H1 (cell line): ENCODE measurements around the gene PCDHGB6. TPM values are rescaled to one million over a fixed set of nuclear protein-coding genes. Genes with fewer than 3 reads are reported as not detected.

ENCODE experiments used
- CTCF ChIA-PET: fragments of 300-600 bp; sonication (Branson Sonifier 250); formaldehyde crosslinking; loops from one replicate; lab custom pipeline; 2021; ENCODE audit not compliant: partially characterized antibody; lab: Charles Lee
- POLR2A ChIA-PET: fragments of 300-600 bp; sonication (Branson Sonifier 250); formaldehyde crosslinking; loops from one replicate; lab custom pipeline; 2021; ENCODE audit warnings: inconsistent platforms; ENCODE audit not compliant: partially characterized antibody; lab: Charles Lee
- DNase-seq, 2 experiments: peaks; one replicate each; pipeline versions ENCODE4 v3.0.0 to v3.0.0-alpha.2; 2010 to 2022; ENCODE audit warnings: low spot score in 2 of 2, low read depth in 1 of 2, mixed read lengths in 1 of 2
- FAIRE-seq: peaks from 2 replicates; lab custom pipeline; 2011; peaks lifted over from hg19 to GRCh38; lab: Jason Lieb, UNC
- H2AFZ ChIP-seq: 2 replicates; pipeline ENCODE4 v1.8.1; 2012; ENCODE audit warnings: low read length, inconsistent platforms
- H2AK5ac ChIP-seq: 2 replicates; pipeline ENCODE4 v1.6.1; 2013; ENCODE audit warnings: low read depth, low read length
- H2BK120ac ChIP-seq: replicated peaks from 2 replicates; pipeline ENCODE3; 2013; ENCODE audit warnings: low read depth, low read length, inconsistent platforms
- H2BK12ac ChIP-seq: 2 replicates; pipeline ENCODE4 v1.6.1; 2013; ENCODE audit warnings: low read depth, low read length
- H2BK15ac ChIP-seq: 2 replicates; pipeline ENCODE4 v1.6.1; 2013; ENCODE audit warnings: low read length
- H2BK20ac ChIP-seq: 2 replicates; pipeline ENCODE4 v1.6.1; 2013; ENCODE audit warnings: low read length
- H2BK5ac ChIP-seq: 2 replicates; pipeline ENCODE4 v1.6.1; 2013; ENCODE audit warnings: low read depth, low read length
- H3K14ac ChIP-seq: 2 replicates; pipeline ENCODE4 v1.6.1; 2013; ENCODE audit warnings: inconsistent platforms; ENCODE audit not compliant: insufficient read length
- H3K18ac ChIP-seq: 2 replicates; pipeline ENCODE4 v1.6.1; 2013; ENCODE audit warnings: low read length; ENCODE audit errors: extremely low read depth
- H3K23ac ChIP-seq: 2 replicates; pipeline ENCODE4 v1.6.1; 2013; ENCODE audit warnings: inconsistent platforms; ENCODE audit not compliant: insufficient read length
- H3K23me2 ChIP-seq: 2 replicates; pipeline ENCODE4 v1.6.1; 2013; ENCODE audit warnings: low read depth, low read length
- H3K27ac ChIP-seq: 2 replicates; pipeline ENCODE4 v1.6.1; 2011; ENCODE audit warnings: low read depth, low read length, inconsistent platforms
- H3K27me3 ChIP-seq, 4 experiments: replicated peaks in 1 of 4; 1 replicate in 1 of 4; 2 replicates in 3 of 4; pipeline versions ENCODE4 v1.6.1 to v1.8.1; 2011 to 2013; ENCODE audit warnings: low read length in 3 of 4, mild to moderate bottlenecking in 3 of 4, inconsistent platforms in 2 of 4, mixed read lengths in 2 of 4, moderate library complexity in 1 of 4; ENCODE audit not compliant: control insufficient read depth in 3 of 4, insufficient read depth in 3 of 4; ENCODE audit errors: extremely low read depth in 1 of 4
- H3K36me3 ChIP-seq, 4 experiments: 2 replicates each; pipeline versions ENCODE4 v1.6.1 to v1.8.1; 2011 to 2013; ENCODE audit warnings: mild to moderate bottlenecking in 4 of 4, low read length in 3 of 4, moderate library complexity in 2 of 4, control low read depth in 1 of 4, inconsistent platforms in 1 of 4; ENCODE audit not compliant: insufficient read depth in 4 of 4, control insufficient read depth in 2 of 4
- H3K4ac ChIP-seq: replicated peaks from 2 replicates; pipeline ENCODE3; 2013; ENCODE audit warnings: low read length, low read depth, mixed read lengths, inconsistent platforms; ENCODE audit not compliant: insufficient read length
- H3K4me1 ChIP-seq, 4 experiments: replicated peaks in 1 of 4; 1 replicate in 1 of 4; 2 replicates in 3 of 4; pipeline versions ENCODE4 v1.6.1 to v1.8.1; 2011 to 2013; ENCODE audit warnings: low read length in 3 of 4, inconsistent platforms in 2 of 4, mixed read lengths in 1 of 4; ENCODE audit not compliant: insufficient read depth in 4 of 4, control insufficient read depth in 3 of 4
- H3K4me2 ChIP-seq, 2 experiments: 2 replicates each; pipeline versions ENCODE4 v1.6.1 to v1.8.1; 2011 to 2013; ENCODE audit warnings: low read depth in 2 of 2, low read length in 2 of 2, control low read depth in 1 of 2, inconsistent platforms in 1 of 2, mild to moderate bottlenecking in 1 of 2; ENCODE audit not compliant: insufficient read depth in 1 of 2
- H3K4me3 ChIP-seq, 4 experiments: fragments of 200-600, 300-600 bp in 1 of 4; sonication (generic), shearing (Covaris generic), sonication (Bioruptor Twin) in 1 of 4; 2 replicates each; pipeline versions ENCODE4 v1.5.1 to v1.8.1; 2011 to 2016; ENCODE audit warnings: low read length in 4 of 4, low read depth in 3 of 4, control low read depth in 2 of 4, inconsistent platforms in 2 of 4, mild to moderate bottlenecking in 2 of 4, mixed read lengths in 1 of 4, moderate library complexity in 1 of 4; ENCODE audit not compliant: insufficient read depth in 2 of 4; ENCODE audit errors: extremely low read depth in 1 of 4
- H3K56ac ChIP-seq: replicated peaks from 2 replicates; pipeline ENCODE3; 2013; ENCODE audit warnings: low read depth, mild to moderate bottlenecking, mixed read lengths, low read length, inconsistent platforms; ENCODE audit not compliant: insufficient read length
- H3K79me1 ChIP-seq: 2 replicates; pipeline ENCODE4 v1.6.1; 2013; ENCODE audit warnings: low read depth, low read length, control low read depth
- H3K79me2 ChIP-seq, 2 experiments: 2 replicates each; pipeline versions ENCODE4 v1.6.1 to v1.8.1; 2012 to 2013; ENCODE audit warnings: low read length in 2 of 2, mild to moderate bottlenecking in 2 of 2, inconsistent platforms in 1 of 2; ENCODE audit not compliant: insufficient read depth in 2 of 2, control insufficient read depth in 1 of 2
- H3K9ac ChIP-seq, 4 experiments: replicated peaks in 1 of 4; 1 replicate in 1 of 4; 2 replicates in 3 of 4; pipeline versions ENCODE4 v1.6.1 to v1.8.1; 2011 to 2013; ENCODE audit warnings: low read depth in 3 of 4, low read length in 3 of 4, control low read depth in 2 of 4, mild to moderate bottlenecking in 2 of 4, moderate library complexity in 2 of 4, inconsistent platforms in 1 of 4; ENCODE audit errors: extremely low read depth in 1 of 4
- H3K9me3 ChIP-seq, 2 experiments: 2 replicates each; pipeline versions ENCODE4 v1.6.1 to v1.8.1; 2012 to 2013; ENCODE audit warnings: mild to moderate bottlenecking in 2 of 2, moderate library complexity in 2 of 2, control low read depth in 1 of 2, inconsistent platforms in 1 of 2, low read depth in 1 of 2, low read length in 1 of 2, mixed read lengths in 1 of 2; ENCODE audit not compliant: insufficient read depth in 2 of 2
- H4K20me1 ChIP-seq, 2 experiments: replicated peaks in 1 of 2; 2 replicates each; pipeline versions ENCODE3 to v1.8.1; 2011 to 2013; ENCODE audit warnings: inconsistent platforms in 2 of 2, low read length in 2 of 2, mild to moderate bottlenecking in 1 of 2; ENCODE audit not compliant: insufficient read depth in 2 of 2, control insufficient read depth in 1 of 2
- H4K5ac ChIP-seq: 2 replicates; pipeline ENCODE4 v1.6.1; 2013; ENCODE audit warnings: low read length, low read depth, mixed read lengths, inconsistent platforms; ENCODE audit not compliant: insufficient read length
- H4K8ac ChIP-seq: 2 replicates; pipeline ENCODE4 v1.8.0; 2013; ENCODE audit warnings: mild to moderate bottlenecking, moderate library complexity, low read length, inconsistent platforms; ENCODE audit not compliant: insufficient read depth; ENCODE audit errors: extremely low read depth
- H4K91ac ChIP-seq: replicated peaks from 2 replicates; pipeline ENCODE3; 2013; ENCODE audit warnings: low read length, mixed read lengths, inconsistent platforms; ENCODE audit not compliant: insufficient read length
- CTCF ChIP-seq, 3 experiments: IDR thresholded peaks; 1 replicate in 2 of 3; 2 replicates in 1 of 3; pipeline versions ENCODE4 v1.5.1 to v1.6.1; 2011; ENCODE audit warnings: low read length in 3 of 3, mild to moderate bottlenecking in 3 of 3, inconsistent platforms in 2 of 3, low read depth in 1 of 3, moderate library complexity in 1 of 3; ENCODE audit not compliant: insufficient read depth in 1 of 3; ENCODE audit errors: control extremely low read depth in 1 of 3
- MAFK ChIP-seq: IDR thresholded peaks from 2 replicates; pipeline ENCODE4 v1.6.1; 2012; ENCODE audit warnings: low read depth, mild to moderate bottlenecking, improper control_type of control experiment, low read length
- NRF1 ChIP-seq: IDR thresholded peaks from 2 replicates; pipeline ENCODE4 v1.6.1; 2011; ENCODE audit warnings: mild to moderate bottlenecking, low read depth, low read length, improper control_type of control experiment
- RAD21 ChIP-seq, 2 experiments: IDR thresholded peaks in 1 of 2; conservative IDR thresholded peaks in 1 of 2; 2 replicates each; pipeline ENCODE4 v1.6.1; 2011; ENCODE audit warnings: low read depth in 2 of 2, low read length in 2 of 2, improper control_type of control experiment in 1 of 2, inconsistent platforms in 1 of 2, mild to moderate bottlenecking in 1 of 2, moderate library complexity in 1 of 2
- SIRT6 ChIP-seq: IDR thresholded peaks from one replicate; pipeline ENCODE4 v1.7.1; 2012; ENCODE audit warnings: low read length, inconsistent platforms
- WGBS, 2 experiments: shearing (Covaris generic) in 1 of 2; methylation state at CpG; one replicate each; pipeline versions ENCODE4 v1.1.6 to v1.1.7; 2013 to 2015; ENCODE audit warnings: low lambda C conversion rate in 2 of 2, mixed read lengths in 2 of 2, inconsistent platforms in 1 of 2, low coverage in 1 of 2, missing lambda C conversion rate in 1 of 2; ENCODE audit not compliant: insufficient replicate concordance in 2 of 2, insufficient coverage in 1 of 2, insufficient read length in 1 of 2; ENCODE audit errors: extremely low coverage in 1 of 2, missing lambda C conversion rate in 1 of 2; 5-methylcytosine and 5-hydroxymethylcytosine counted together
- polyA plus RNA-seq, 7 experiments: library from polyadenylated mRNA; depleted of rRNA in 3 of 7; stranded (reverse) in 5 of 7; unstranded in 2 of 7; fragments of >200 nt in 5 of 7; fragments of 200-250 nt in 2 of 7; gene quantifications; 1 replicate in 5 of 7; 2 replicates in 1 of 7; 4 replicates in 1 of 7; pipeline versions ENCODE4 v1.2.1 to v1.2.3, GENCODE V29; 2011 to 2013; ENCODE audit warnings: missing spikeins in 2 of 7, mixed read lengths in 2 of 7
- total RNA-seq: library from RNA; stranded (reverse); fragmentation: NEBNext Ultra II Directional; extraction: Animal tissue kit (Norgen Biotek cat#: 25700); gene quantifications from 2 replicates; pipeline ENCODE4 v1.2.1, GENCODE V29; 2021

The PCDHGB6 gene
- total and polyA plus RNA-seq, 2 of the 8 experiments (the other 6 are each of a cell fraction or from before 2014, with no cell fraction given): 3.4 to 4.1 TPM

- no peaks in the 10 kb centered on the region for H4K20me1 ChIP-seq
- H3K56ac ChIP-seq: no peak overlapping the region
- H3K4me3 ChIP-seq: no peak overlapping the region
- no peak overlapping the region for H3K27ac ChIP-seq
- POLR2A ChIA-PET: no interaction called here
- H2BK15ac ChIP-seq: no peak overlapping the region
- no peak overlapping the region for H2BK12ac ChIP-seq
- H3K9ac ChIP-seq: no peak overlapping the region
- no peak overlapping the region for H3K4ac ChIP-seq
- no peaks in the 10 kb centered on the region; a peak in 1 of 7 replicates for H3K27me3 ChIP-seq
- H4K5ac ChIP-seq: no peak overlapping the region
- H4K8ac ChIP-seq: no peak overlapping the region; the same call in 1 of the 2 replicates
- no peak overlapping the region for H4K91ac ChIP-seq
- no peak for DNase-seq
- no peak overlapping the region for H2AK5ac ChIP-seq
- no peak overlapping the region for H3K4me2 ChIP-seq
- no peak overlapping the region for H2BK120ac ChIP-seq
- H3K36me3 ChIP-seq: peaks cover 3 to 29% (median 14%) of the 10 kb centered on the region in 4 experiments; a peak in 7 of 8 replicates
- H3K14ac ChIP-seq: no peak overlapping the region
- peaks cover 56 to 63% of the 10 kb centered on the region in 2 experiments for H3K9me3 ChIP-seq
- no peaks in the 10 kb centered on the region for H3K79me2 ChIP-seq
- H3K23ac ChIP-seq: no peak overlapping the region
- no peak overlapping the region for H2BK20ac ChIP-seq
- no peak overlapping the region for H2BK5ac ChIP-seq
- H3K18ac ChIP-seq: no peak overlapping the region
- TF ChIP-seq CTCF (IDR thresholded peaks at IDR 0.05; ENCODE audit: control extremely low read depth in 1 of 3, insufficient read depth in 1 of 3, low read depth in 1 of 3, low read length in 3 of 3): no peak
- TF ChIP-seq NRF1: no peak
- no peak for TF ChIP-seq MAFK
- TF ChIP-seq RAD21 (IDR thresholded peaks at IDR 0.05 in 1 of 2, conservative IDR thresholded peaks at IDR 0.05 in 1 of 2; ENCODE audit: low read depth in 2 of 2, low read length in 2 of 2): no peak
- no peak for TF ChIP-seq SIRT6
- H3K23me2 ChIP-seq: no peaks in the 10 kb centered on the region
- no peak overlapping the region for H2AFZ ChIP-seq
- H3K4me1 ChIP-seq: no peaks in the 10 kb centered on the region
- H3K79me1 ChIP-seq: no peaks in the 10 kb centered on the region
- WGBS, 2 experiments: 93% methylated on average over 21 of the region's 21 CpGs; no CpG with 5 or more reads in 1 of the 2 experiments
- CTCF ChIA-PET: interaction anchor here (0.8 to 8.7 kb wide), 6 partner anchors 10 to 131 kb away, joined by 3 to 68 read pairs (median 6); partner anchors contain the start of genes PCDHGA11, PCDHGA9, PCDHGB6 and PCDHGB7
- no peak for FAIRE-seq
These were observed 14.6 kb upstream of the PCDHGB6 start for GRCh38 chr5:141393267-141393666.
